ENCODE data around the gene CACNA2D2. TPM values are rescaled to one million over a fixed set of nuclear protein-coding genes. Genes with fewer than 3 reads are reported as not detected.

Gene CACNA2D2
- total and polyA plus RNA-seq, 9 donors = 0.95 to 8.6 (median 3.8) TPM

- Histone ChIP-seq H3K27ac (no peak overlapping the region), H3K9me3 (no peaks in the 10 kb centered on the region), H3K4me1 (ENCODE audit: insufficient read depth) (peaks cover 17% of the 10 kb centered on the region), H3K36me3 (no peaks in the 10 kb centered on the region), H3K4me3 (no peak overlapping the region), H3K27me3 (no peaks in the 10 kb centered on the region)
- intact Hi-C loops (cut with DNase I) = no loop called here
- TF ChIP-seq EP300 (IDR thresholded peaks at IDR 0.05) (no peak), CTCF (IDR thresholded peaks at IDR 0.05) (no peak), POLR2A (IDR thresholded peaks at IDR 0.05) (no peak)
- peak in 2 of 5 donors; percentile 40 to 42 for DNase-seq
- 93 to 95% (median 94%) methylated on average over 9 of the region's 9 CpGs for WGBS, 3 donors
These were observed 161.9 kb downstream of the CACNA2D2 start for GRCh38 chr3:50341537-50341936.

GRCh38 chr3:50340448-50341329, 162.7 kb downstream of the CACNA2D2 start, which contains the start of gene RASSF1:
TSS of gene RASSF1 (minus strand) at chr3:50340836. CDS start at chr3:50340805, 31 bp downstream.
- no peak for TF ChIP-seq CTCF (IDR thresholded peaks at IDR 0.05)
- no peak for TF ChIP-seq EP300 (IDR thresholded peaks at IDR 0.05)
- peak; percentile 53 for TF ChIP-seq POLR2A (IDR thresholded peaks at IDR 0.05)
- DNase-seq = peak in 4 of 5 donors; percentile 68 to 75 (median 70)
- peaks cover 18% of the 10 kb centered on the region for H3K4me1 ChIP-seq (ENCODE audit: insufficient read depth)

GRCh38 chr3:50340147-50340447, 163.3 kb downstream of the CACNA2D2 start:
- no peaks in the 10 kb centered on the region for H3K36me3 ChIP-seq
- H3K27ac ChIP-seq = peak overlapping the region in 1 of 2 donors; percentile 21
- 7 to 19% (median 18%) methylated on average over 9 of the region's 9 CpGs for WGBS, 3 donors
- intact Hi-C loops (cut with DNase I) = no loop called here
- DNase-seq = no peak
- peaks cover 13% of the 10 kb centered on the region for H3K4me1 ChIP-seq (ENCODE audit: insufficient read depth)
- TF ChIP-seq CTCF (IDR thresholded peaks at IDR 0.05) (no peak), EP300 (IDR thresholded peaks at IDR 0.05) (no peak), POLR2A (IDR thresholded peaks at IDR 0.05) (no peak)
- no peaks in the 10 kb centered on the region for H3K27me3 ChIP-seq
- peak overlapping the region; percentile 56 for H3K4me3 ChIP-seq
- no peaks in the 10 kb centered on the region for H3K9me3 ChIP-seq

More at GRCh38 chr3:50340448-50341329, 162.7 kb downstream of the CACNA2D2 start, which contains the start of gene RASSF1:
- H3K27me3 ChIP-seq = no peaks in the 10 kb centered on the region
- 2 to 4% (median 2%) methylated on average over 62 to 85 of the region's 85 CpGs for WGBS, 3 donors
- no peaks in the 10 kb centered on the region for H3K36me3 ChIP-seq
- peak within 1 kb of the TSS; percentile 56 for H3K4me3 ChIP-seq
- peak within 1 kb of the TSS; percentile 21 to 47 for H3K27ac ChIP-seq
- no peaks in the 10 kb centered on the region for H3K9me3 ChIP-seq
- intact Hi-C loops (cut with DNase I) = no loop called here

GRCh38 chr3:50339485-50340146, 163.8 kb downstream of the CACNA2D2 start:
- no peak for TF ChIP-seq CTCF (IDR thresholded peaks at IDR 0.05)
- no peak for TF ChIP-seq EP300 (IDR thresholded peaks at IDR 0.05)
- TF ChIP-seq POLR2A (IDR thresholded peaks at IDR 0.05) = no peak
- DNase-seq = peak in 1 of 5 donors; percentile 42
- Histone ChIP-seq H3K4me1 (ENCODE audit: insufficient read depth) (peaks cover 13% of the 10 kb centered on the region), H3K36me3 (no peaks in the 10 kb centered on the region), H3K27ac (peak overlapping the region in 1 of 2 donors; percentile 21), H3K4me3 (peak overlapping the region; percentile 56), H3K27me3 (no peaks in the 10 kb centered on the region), H3K9me3 (no peaks in the 10 kb centered on the region)
- intact Hi-C loops (cut with DNase I) = no loop called here
- WGBS, 3 donors = 81 to 86% (median 82%) methylated on average over 14 of the region's 14 CpGs
